HG02870 (cell line): ENCODE results near the gene TRAPPC2L.

Source experiments
- ATAC-seq: cut with Tn5 transposase; IDR thresholded peaks from one replicate; pipeline ENCODE4 v1.9.1; 2021; ENCODE audit warnings: mild to moderate bottlenecking, moderate library complexity; ENCODE audit not compliant: unreplicated experiment

The TRAPPC2L gene

DNA sequence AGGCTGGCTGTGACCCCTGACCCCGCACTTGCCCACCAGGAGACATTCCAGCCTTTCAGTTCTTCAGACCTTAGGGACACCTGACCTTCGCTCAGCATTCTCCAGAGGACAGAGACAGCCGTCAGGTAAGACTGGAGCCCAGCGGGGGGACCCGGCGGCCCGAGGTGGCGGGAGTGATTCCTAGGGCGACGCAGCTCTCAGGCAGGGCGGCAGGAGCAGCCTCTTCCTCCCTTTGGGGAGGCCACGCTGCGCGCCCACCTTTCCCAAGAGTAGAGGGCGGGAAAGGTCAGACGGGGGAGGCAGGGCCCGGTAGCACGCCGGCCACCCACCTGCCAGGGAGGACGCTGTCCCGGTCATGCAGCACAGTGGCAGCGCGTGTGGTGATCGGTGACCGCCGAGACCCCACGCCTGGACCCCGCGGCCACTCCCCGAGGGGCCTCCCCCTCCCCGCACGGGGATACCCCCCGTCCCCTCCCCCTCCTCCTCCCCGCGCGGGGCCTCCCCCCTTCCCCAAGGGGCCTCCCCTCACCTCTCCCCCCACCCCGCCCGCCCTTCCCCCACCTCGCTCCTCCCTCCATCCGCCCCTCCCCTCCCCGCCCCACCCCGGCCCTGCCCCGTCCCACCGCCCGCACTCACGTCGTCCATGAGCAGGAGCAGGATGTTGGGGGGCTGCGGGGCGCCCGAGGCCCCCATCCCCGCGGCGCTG, 652 bp upstream of the TRAPPC2L start:
- ATAC-seq: no peak

DNA sequence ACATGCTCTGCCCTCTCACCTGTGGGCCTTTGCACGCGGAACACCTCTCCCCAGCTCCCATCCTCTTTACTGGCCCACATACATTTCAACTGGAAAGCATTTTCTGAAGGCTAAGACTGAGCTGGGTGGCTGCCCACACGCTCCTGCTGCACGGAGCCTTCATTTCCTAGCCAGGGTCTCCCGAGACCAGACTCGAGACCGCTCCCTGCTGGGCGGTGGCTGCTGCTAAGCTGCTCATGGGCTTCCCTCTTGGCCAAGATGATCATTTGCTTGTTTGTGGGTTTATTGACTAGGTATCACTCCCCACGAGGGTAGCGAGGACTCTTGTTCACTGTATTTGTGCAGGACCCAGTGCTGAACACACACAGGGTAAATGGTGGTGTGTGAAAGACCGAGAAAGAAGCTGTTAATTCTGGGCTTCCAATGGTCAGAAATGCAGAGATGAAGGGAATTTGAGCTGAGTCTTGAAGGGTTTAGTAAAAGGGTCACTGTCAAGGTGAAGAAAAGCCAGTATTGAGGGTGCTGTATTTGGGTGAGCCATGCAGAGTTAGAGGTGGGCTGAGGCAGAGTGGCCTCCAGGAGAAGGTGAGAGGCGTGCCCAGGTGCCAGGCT, 907 bp downstream of the TRAPPC2L start:
- no peak for ATAC-seq

DNA sequence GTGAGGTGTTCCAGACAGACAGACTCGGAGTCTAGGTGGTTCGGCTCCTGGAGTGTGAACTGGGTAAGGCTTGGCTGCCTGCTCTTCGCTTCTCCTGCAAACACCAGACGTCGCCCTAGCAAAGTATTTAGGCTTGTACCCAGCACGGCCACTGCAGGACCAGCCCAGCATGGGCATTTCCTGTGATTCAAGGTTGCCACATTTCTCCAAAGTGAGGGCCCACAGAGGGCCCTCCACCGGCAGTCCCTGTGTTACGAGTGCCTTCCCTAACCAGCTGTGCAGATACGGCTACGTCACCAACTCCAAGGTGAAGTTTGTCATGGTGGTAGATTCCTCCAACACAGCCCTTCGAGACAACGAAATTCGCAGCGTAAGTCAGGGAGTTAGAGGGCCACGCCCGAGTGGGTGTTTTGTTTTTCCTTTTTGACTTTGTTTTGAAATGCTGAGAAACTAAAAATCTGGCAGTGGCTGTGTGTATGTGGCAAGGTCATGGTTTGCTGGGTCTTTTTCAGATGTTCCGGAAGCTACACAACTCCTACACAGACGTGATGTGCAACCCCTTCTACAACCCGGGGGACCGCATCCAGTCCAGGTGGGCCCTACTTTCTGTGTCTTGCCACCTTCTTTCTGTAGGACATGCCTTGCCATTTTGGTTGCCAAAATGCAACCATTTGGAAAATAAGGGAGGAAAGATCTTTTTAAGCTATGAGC, 2.6 kb downstream of the TRAPPC2L start:
- no peak for ATAC-seq

DNA sequence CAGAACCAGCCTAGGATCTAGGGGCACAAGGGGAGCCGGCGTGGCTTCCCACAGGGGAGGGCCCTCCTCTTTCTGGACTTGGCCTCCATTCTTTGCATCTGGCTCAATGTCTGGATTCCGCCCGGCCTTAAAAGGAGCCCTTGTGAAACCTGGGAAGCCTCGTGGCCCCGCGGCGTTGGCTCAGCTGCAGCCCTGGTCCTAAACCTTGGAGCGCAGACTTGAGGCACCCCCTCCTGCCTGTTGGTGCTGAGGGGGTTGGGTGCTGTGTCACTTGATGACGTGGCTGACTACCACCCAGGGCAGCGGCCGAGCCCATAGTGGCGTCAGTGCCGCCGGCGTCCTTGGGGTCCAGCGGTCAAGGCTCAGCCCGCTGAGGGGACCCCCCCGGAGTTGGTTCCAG, 4.4 kb downstream of the TRAPPC2L start:
- ATAC-seq: no peak

DNA sequence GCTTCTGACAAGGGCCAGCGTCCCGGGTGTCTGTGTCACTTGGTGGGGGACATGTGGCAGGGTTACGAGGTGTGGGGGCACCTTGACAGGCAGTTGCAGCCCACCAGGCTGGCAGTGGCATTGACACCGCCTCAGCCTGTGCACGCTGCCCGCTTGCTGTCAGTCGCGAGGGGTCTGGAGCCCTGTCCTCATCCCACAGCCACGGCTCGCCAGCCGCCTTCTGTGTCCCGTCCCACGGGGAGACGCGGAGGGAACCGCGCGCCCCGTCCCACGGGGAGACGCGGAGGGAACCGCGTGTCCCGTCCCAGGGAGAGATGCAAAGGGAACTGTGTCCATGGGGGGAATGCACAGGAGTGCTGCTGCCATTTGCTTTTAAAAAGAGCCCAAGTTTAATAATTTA, 6.0 kb downstream of the TRAPPC2L start:
- no peak for ATAC-seq

DNA sequence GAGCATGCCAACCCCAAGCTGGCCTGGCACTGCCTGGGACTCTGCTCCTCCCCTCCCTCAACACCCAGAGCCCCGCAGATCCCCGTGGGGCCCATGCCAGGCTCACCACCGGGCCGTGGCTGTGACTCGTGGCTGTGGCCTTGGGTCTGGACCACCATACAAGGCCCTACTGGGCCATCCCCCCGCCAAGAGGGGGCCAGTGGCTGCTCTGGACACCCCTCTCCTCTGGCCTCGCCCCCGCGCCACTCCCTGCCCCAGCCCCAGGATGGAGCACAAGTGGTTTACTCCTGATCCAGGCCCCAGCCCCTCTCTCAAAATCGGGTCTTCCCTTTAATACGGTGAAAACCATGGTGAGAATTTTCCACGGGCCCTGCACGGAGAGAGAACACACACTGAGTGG, 6.5 kb downstream of the TRAPPC2L start:
- no peak for ATAC-seq

DNA sequence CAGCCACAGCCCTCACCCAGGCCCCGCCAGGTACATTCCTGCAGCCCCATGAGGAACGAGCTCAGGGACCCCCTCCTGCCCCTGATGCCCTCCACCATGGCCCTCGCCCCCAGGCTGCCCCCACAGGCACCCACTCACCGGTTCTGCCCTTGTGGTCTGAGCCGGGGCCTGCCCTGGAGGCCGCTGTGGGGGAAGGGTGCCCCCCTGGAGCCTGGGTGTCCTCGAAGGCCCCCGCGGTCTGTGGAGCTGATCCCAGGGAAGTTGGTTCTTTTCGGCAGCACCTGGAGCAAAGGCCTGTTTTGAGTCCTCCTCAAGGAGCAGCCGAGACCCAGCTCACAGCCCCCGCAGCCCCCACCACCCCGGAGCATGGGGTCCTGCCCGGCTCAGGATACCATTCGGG, 7.2 kb downstream of the TRAPPC2L start:
- no peak for ATAC-seq

DNA sequence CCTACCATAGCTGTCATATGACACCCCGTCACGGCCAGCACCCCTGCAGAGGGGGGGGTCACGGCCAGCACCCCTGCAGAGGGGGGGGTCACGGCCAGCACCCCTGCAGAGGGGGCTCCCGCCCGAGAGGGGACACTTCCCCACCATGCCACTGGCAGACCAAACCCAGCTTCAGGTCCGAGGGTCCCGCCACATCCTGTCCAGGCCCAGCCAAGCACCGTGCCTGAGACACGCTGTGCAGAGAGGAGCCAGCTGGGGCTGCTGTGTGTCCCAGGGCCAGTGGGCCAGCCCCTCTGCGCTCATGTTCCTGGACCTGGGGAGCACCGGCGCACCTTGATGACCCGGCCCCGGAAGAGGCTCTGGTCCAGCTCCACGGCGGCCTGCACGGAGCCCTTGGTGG, 7.6 kb downstream of the TRAPPC2L start:
- no peak for ATAC-seq

DNA sequence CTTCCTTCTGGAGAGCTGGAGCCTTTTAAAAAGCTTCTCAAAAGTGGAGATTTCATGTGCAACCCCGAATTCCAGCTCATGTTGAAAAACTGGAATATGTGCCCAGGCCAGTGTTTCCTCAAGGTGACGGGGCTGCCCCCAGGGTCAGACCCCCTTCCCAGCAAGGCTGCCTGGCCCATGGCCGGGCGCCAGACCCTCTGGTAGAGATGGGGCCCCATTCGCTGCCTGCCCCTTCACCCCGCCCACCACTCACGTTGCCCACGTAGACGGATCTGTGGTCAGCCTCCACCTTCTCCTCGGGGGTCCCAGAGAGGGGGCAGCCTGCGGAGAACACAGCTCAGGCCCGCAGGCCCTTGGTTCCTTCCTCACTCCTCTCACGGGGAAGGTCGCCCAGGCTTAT, 8.4 kb downstream of the TRAPPC2L start:
- ATAC-seq: no peak

DNA sequence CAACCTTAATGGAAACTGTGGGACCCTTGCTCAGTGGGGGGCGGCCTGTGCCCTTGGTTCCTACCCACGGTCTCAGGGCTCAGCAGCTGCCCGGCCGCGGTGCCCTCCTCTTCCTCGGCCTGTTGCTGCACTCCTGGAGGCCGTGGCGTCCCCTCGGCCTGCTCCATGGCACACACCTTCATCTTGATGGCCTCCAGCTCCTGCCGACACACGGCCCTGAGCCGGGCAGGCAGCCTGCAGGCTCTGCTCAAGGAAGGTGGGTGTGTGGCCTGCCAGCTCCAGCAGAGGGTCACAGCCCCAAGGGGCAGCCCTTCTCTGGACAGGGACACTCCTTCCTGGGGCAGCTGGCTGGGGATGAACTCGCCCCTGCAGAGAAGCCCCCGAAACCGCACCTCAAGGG, 8.8 kb downstream of the TRAPPC2L start:
- no peak for ATAC-seq

DNA sequence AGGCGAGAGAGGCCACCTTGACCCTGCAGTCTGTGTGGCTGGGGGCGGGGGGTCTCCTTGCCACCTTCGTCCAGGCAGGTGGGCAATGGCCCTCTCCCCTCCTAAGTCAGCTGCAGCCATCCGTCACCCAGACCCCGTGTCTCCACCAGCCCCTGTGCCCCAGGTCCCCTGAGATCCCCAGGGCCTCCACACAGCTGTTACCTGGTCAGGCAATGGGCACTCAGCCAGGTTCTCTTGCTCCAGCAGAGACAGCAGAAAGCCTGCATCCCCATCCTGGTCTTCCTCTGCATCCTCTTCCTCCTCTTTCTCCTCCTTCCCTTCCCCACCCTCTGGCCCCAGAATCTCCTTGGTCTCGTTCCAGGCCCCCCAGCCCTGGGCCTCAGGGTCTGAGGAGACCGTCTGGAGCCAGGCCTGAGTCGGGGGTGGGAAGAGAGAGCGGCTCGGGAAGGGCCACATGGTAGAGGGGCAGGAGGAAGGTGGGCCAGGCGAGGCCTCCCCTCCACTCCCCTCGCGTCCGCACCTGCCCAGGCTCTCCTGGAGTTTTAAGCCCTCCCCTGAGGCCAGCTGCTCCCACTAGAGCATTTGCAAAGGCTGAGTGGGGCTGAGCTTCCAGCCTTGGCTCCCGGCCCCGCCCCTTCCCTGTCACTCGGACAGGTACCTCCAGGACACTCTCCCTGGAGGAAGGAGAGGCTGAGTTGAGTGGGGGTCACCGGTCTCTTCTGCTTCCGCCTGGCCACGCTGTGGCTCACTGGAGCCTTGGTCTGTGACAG, 9.4 kb downstream of the TRAPPC2L start, which contains the start of gene PABPN1L:
Gene PABPN1L, minus strand, starts transcription at position 510 of the 770 bp plus-strand sequence. Its CDS starts 54 bp downstream, at position 456.
- no peak for ATAC-seq

DNA sequence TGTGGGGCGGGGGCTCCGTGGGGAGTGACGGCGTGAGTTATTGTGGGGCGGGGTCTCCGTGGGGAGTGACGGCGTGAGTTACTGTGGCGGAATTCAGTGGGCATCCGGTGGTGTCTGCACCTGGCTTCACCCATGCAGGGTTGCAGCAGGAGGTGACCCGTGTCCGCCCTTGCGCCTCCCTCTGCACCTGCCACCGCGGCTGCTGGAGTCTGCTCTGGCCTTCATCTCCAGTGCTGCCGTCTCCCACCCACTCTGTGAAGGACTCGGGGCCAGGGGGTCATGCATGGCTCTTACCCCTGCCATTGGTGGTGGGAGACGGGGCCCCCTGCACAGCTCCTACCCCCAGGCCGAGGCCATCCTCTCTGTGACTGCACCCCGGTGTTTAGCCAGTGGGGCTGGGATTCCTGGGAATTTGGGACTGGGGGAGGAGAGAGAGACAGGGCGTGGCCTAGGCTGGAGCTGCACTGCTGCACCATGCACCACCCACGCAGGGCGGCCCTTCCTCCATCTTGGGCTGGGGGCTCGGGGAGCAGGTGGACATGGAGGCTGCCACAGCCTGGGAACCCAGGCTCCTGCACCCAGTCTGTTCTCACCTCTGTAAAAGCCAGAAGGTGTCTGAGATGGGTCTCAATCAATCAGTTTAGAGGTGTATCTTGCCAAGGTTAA, 10.8 kb downstream of the TRAPPC2L start:
- no peak for ATAC-seq

DNA sequence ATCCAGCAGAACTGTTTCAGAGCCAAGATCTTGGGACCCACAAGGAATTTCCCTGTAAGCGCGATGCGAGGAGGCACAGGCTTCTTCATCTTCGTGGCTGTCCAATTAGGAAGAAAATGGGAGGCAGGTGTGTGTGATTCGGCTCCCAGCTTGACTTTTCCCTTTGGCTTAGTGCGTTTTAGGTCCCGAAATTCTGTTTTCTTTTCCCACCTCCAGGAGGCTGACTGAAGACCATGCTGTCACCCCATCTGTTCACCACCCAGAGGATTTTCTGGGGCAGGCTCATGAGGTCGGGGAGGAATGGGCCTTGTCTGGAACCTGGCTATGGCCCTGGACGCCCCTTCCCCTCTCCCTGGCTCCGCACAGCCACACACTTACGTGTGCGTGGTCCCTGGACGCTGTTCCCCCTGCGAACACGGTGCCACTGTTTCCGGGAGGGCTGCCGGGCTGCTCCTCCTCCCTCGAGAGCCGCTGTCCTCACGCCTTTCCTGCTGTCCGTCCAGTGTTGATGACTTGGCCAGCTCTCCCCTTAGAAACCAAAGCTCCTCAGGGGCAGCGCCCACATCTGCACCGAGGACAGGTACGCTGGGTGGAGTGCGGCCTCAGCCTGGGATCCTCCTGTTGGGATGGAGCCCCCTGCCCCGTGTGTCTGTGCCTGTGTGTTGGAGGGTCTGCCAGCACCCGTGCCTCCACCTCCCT, 12.2 kb downstream of the TRAPPC2L start:
- ATAC-seq: no peak

DNA sequence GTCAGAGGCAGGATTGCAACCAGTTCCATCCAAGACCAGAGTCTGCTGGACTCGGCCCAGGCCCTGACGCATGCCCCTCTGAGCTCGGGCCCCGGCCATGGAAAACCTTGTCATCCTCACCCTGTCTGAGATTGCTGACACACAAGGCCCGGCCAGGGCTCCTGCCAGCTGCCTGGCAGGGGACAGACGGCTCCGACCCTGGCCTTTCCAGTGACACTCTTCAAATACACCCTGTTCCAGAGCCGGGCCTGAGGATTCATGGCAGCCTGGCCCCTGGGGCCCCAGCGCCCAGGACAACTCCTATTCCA, 12.7 kb downstream of the TRAPPC2L start:
- ATAC-seq: no peak

DNA sequence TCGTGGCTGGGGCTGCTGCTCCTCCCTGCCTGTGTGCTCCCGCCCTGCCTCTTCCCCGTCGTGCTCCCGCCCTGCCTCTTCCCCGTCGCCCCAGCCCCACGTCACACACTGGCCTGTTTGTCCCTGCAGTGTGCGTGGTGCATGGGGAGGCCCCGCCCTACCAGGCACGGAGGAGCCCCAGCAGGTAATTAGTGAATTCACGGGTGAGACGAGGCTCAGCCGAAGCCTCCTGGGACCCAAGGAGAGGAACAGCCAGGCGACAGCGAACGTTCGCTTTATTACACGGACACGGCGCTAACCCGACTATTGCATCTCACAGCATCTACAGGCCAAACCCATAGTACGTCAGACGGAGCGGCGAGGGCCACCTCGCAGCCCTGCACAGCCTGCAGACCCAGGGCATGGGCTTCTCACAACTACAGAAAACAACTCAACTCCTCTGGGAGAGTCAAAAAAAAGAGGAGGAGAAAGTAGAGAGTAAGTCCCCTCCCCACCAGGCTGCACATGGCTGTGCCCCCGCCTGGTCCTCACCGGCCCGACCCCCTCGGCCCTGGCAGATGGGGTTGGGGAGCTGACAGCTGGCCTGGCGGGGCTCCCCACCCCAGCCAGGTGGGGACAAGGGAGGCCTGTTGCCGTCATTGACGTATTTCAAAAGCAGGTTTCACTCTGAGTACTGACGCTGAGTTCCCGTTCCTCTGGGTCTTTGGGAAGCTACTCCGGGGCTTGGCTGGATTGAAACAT, 13.9 kb downstream of the TRAPPC2L start:
- ATAC-seq: no peak

DNA sequence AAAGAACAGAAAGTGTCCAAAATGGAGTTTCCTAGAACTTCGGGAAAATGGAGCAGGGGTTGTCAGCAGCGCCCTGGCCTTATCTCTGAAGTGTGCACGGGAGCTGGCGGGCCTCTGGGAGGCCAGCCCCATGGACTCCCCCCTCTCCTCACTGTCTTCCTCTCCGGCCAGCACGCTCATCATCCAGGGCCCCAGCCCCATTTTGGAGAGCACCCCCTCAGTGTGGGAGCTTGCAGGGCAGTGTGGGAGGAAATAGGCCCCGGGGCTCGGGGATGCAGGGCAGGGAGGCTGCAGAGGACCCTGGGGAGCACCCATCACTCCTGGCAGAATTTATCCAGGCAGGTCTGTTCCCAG, 14.4 kb downstream of the TRAPPC2L start:
- no peak for ATAC-seq

DNA sequence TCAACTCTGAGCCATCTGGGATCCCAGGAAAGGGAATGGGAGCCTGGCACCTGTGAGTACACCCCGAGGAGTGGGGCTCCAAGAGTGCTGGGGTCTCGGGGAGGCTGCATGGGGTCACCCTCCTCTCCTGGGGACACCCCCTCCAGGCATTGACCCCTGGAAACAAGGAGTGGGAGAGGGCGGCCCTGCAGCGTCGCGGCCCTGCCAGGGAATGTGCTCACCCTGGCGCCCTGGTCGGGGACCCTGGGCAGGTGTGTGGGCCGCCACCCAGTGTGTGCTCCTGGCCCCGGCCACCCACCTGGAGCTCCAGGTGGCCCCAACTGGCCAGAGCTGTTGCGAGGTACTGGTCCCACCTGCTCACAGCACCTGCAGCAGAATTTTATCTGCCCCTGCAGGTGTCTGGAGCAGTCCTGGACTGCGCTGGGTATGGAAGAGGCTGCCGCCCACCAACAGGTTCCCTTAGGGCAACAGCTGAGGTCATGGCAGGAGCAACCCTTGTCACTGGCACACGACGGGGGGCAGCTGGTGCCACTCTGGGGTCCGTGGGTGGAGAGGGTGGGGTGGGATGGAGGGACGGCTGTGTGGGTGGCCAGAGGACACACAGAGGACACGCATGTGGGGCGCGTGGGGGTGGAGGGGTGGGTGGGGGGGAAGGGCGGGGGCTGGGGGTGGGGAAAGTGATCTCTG, 14.9 kb downstream of the TRAPPC2L start:
- ATAC-seq: no peak

DNA sequence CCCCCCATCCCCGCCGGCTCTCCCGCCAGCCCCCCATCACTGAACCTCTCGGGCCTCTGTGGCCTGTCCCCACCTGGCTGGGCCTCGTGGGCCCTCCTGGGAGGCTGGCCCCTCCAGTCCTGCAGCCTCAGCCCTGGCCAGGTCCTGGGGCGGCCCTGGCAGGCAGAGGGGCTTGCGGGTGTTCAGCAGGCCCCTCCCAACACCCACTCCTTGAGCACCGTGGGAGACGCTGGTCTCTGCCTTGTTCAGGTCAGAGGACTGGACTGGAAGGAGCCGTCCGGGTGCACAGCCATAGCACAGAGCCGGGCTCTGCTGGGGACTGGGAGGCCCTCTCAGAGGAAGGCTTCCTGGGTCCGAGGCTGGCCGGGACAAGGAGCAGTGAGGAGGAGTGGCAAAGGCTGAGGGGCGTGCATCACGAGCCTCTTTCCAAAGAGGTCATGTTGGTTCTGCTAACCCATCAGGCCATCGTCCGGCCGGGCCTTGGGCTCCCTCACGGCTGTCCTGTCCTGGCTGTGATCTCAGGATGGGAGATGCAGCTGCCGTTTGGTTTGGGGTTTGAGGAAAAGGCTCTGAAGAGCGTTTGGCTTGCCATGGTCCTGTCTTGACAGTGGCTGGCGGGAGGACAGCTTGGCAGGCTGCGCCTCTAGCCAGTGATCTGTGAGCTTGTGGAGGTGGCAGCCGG, 15.9 kb downstream of the TRAPPC2L start:
- ATAC-seq: no peak
